IMR-90 (cell line): Measurements from ENCODE around the gene SLC19A1. TPM values are rescaled to one million over a fixed set of nuclear protein-coding genes. Genes with fewer than 3 reads are reported as not detected.

ENCODE experiments used
- ATAC-seq: fragments of 200-7000 bp; cut with Tn5 transposase; 2 replicates; pipeline ENCODE4 v1.9.1; 2020; ENCODE audit warnings: low read depth, mild to moderate bottlenecking, moderate library complexity
- BruUV-seq: library from RNA; stranded (reverse); fragments of 400-500 nt; replicated peaks from 2 replicates; lab custom pipeline; 2021; lab: Mats Ljungman, UMichigan
- CTCF ChIA-PET: fragments of 300-600 bp; formaldehyde crosslinking; extraction: SDS; loops from one replicate; lab custom pipeline; 2021; ENCODE audit warnings: antibody characterized with exemption; lab: Yijun Ruan, JAX
- POLR2A ChIA-PET: fragments of 300-600 bp; sonication (Branson Sonifier 250); formaldehyde crosslinking; loops from one replicate; lab custom pipeline; 2022; ENCODE audit warnings: antibody characterized with exemption; ENCODE audit not compliant: unreplicated experiment; lab: Charles Lee
- DNase-seq: peaks from one replicate; pipeline ENCODE4 v3.0.0; 2013
- H2AFZ ChIP-seq: replicated peaks from 2 replicates; pipeline ENCODE3; 2013; ENCODE audit warnings: low read length, mild to moderate bottlenecking; ENCODE audit not compliant: poor library complexity
- H2AK5ac ChIP-seq: 2 replicates; pipeline ENCODE4 v1.6.1; 2013; ENCODE audit warnings: low read depth, low read length, inconsistent platforms
- H2AK9ac ChIP-seq: replicated peaks from 2 replicates; pipeline ENCODE3; 2013; ENCODE audit warnings: mild to moderate bottlenecking, low read depth, low read length, moderate library complexity; ENCODE audit not compliant: poor library complexity
- H2BK120ac ChIP-seq: 2 replicates; pipeline ENCODE4 v1.6.1; 2013; ENCODE audit warnings: low read depth, low read length, inconsistent platforms
- H2BK15ac ChIP-seq: 3 replicates; pipeline ENCODE4 v1.6.1; 2013; ENCODE audit warnings: low read depth, low read length, inconsistent platforms
- H2BK20ac ChIP-seq: 2 replicates; pipeline ENCODE4 v1.6.1; 2013; ENCODE audit warnings: low read depth, mild to moderate bottlenecking, inconsistent platforms, low read length, moderate library complexity
- H2BK5ac ChIP-seq: 2 replicates; pipeline ENCODE4 v1.6.1; 2013; ENCODE audit warnings: mild to moderate bottlenecking, low read depth, low read length, inconsistent platforms; ENCODE audit not compliant: poor library complexity, severe bottlenecking
- H3K14ac ChIP-seq: replicated peaks from 2 replicates; pipeline ENCODE4 v1.6.1; 2013; ENCODE audit warnings: low read depth, low read length, inconsistent platforms
- H3K18ac ChIP-seq: 2 replicates; pipeline ENCODE4 v1.6.1; 2013; ENCODE audit warnings: low read depth, low read length, control low read depth
- H3K23ac ChIP-seq: 2 replicates; pipeline ENCODE4 v1.6.1; 2013; ENCODE audit warnings: low read depth, low read length, inconsistent platforms
- H3K27ac ChIP-seq: 2 replicates; pipeline ENCODE4 v1.5.1; 2013; ENCODE audit warnings: mild to moderate bottlenecking, control low read depth, low read length; ENCODE audit not compliant: insufficient read depth
- H3K27me3 ChIP-seq: 2 replicates; pipeline ENCODE4 v1.6.1; 2013; ENCODE audit warnings: low read length; ENCODE audit not compliant: control insufficient read depth, insufficient read depth
- H3K36me3 ChIP-seq: 2 replicates; pipeline ENCODE4 v1.6.1; 2013; ENCODE audit warnings: low read length, mixed read lengths; ENCODE audit not compliant: control insufficient read depth, insufficient read depth
- H3K4ac ChIP-seq: 2 replicates; pipeline ENCODE4 v1.6.1; 2013; ENCODE audit warnings: low read depth, low read length, inconsistent platforms
- H3K4me1 ChIP-seq: 2 replicates; pipeline ENCODE4 v1.6.1; 2013; ENCODE audit warnings: low read length, mixed read lengths; ENCODE audit not compliant: control insufficient read depth, insufficient read depth
- H3K4me2 ChIP-seq: 2 replicates; pipeline ENCODE4 v1.6.1; 2013; ENCODE audit warnings: low read depth, mild to moderate bottlenecking, control low read depth, low read length, moderate library complexity
- H3K4me3 ChIP-seq: 2 replicates; pipeline ENCODE4 v1.5.1; 2013; ENCODE audit warnings: low read depth, mild to moderate bottlenecking, control low read depth, low read length, moderate library complexity; ENCODE audit not compliant: insufficient read depth
- H3K56ac ChIP-seq: 2 replicates; pipeline ENCODE4 v1.6.1; 2013; ENCODE audit warnings: low read length, inconsistent platforms; ENCODE audit not compliant: insufficient read depth; ENCODE audit errors: extremely low read depth
- H3K79me1 ChIP-seq, 2 experiments: 2 replicates each; pipeline ENCODE4 v1.6.1; 2013; ENCODE audit warnings: low read length in 2 of 2, inconsistent platforms in 1 of 2, low read depth in 1 of 2
- H3K9ac ChIP-seq: 2 replicates; pipeline ENCODE4 v1.6.1; 2013; ENCODE audit warnings: low read depth, low read length, control low read depth
- H3K9me1 ChIP-seq: 2 replicates; pipeline ENCODE4 v1.6.1; 2013; ENCODE audit warnings: low read length, inconsistent platforms; ENCODE audit not compliant: insufficient read depth
- H3K9me3 ChIP-seq: 2 replicates; pipeline ENCODE4 v1.6.1; 2013; ENCODE audit warnings: low read length; ENCODE audit not compliant: control insufficient read depth, insufficient read depth
- H4K20me1 ChIP-seq: 2 replicates; pipeline ENCODE4 v1.6.1; 2013; ENCODE audit warnings: low read length, inconsistent platforms; ENCODE audit not compliant: insufficient read depth
- H4K5ac ChIP-seq: 2 replicates; pipeline ENCODE4 v1.6.1; 2013; ENCODE audit warnings: mild to moderate bottlenecking, low read depth, low read length, control low read depth
- H4K8ac ChIP-seq, 2 experiments: 2 replicates each; pipeline ENCODE4 v1.6.1; 2013; ENCODE audit warnings: low read depth in 2 of 2, low read length in 2 of 2, control low read depth in 1 of 2, inconsistent platforms in 1 of 2
- H4K91ac ChIP-seq: 2 replicates; pipeline ENCODE4 v1.6.1; 2013; ENCODE audit warnings: low read depth, low read length, inconsistent platforms; ENCODE audit not compliant: insufficient read depth
- BHLHE40 ChIP-seq: fragments of 150-350 bp; IDR thresholded peaks from 2 replicates; pipeline ENCODE4 v1.6.1; 2016; ENCODE audit warnings: mild to moderate bottlenecking, low read depth, low read length
- CEBPB ChIP-seq: IDR thresholded peaks from 2 replicates; pipeline ENCODE4 v1.6.1; 2012; ENCODE audit warnings: low read depth, low read length, improper control_type of control experiment
- CHD1 ChIP-seq: IDR thresholded peaks from 2 replicates; pipeline ENCODE4 v1.6.1; 2012; ENCODE audit warnings: low read depth, low read length, improper control_type of control experiment
- FOS ChIP-seq: fragments of 150-350 bp; IDR thresholded peaks from 2 replicates; pipeline ENCODE4 v1.6.1; 2016; ENCODE audit warnings: low read depth, low read length
- MAFK ChIP-seq: IDR thresholded peaks from 2 replicates; pipeline ENCODE4 v1.6.1; 2012; ENCODE audit warnings: low read depth, low read length, improper control_type of control experiment
- MAZ ChIP-seq: IDR thresholded peaks from 2 replicates; pipeline ENCODE4 v1.6.1; 2012; ENCODE audit warnings: low read depth, mild to moderate bottlenecking, low read length, improper control_type of control experiment, moderate library complexity, borderline replicate concordance
- MXI1 ChIP-seq: IDR thresholded peaks from 2 replicates; pipeline ENCODE4 v1.6.1; 2012; ENCODE audit warnings: low read depth, mild to moderate bottlenecking, low read length, moderate library complexity, borderline replicate concordance
- NFE2L2 ChIP-seq: fragments of 150-350 bp; IDR thresholded peaks from 2 replicates; pipeline ENCODE4 v1.6.1; 2016; ENCODE audit warnings: low read depth, mild to moderate bottlenecking, low read length
- POLR2A ChIP-seq: IDR thresholded peaks from 2 replicates; pipeline ENCODE4 v1.6.1; 2012; ENCODE audit warnings: mild to moderate bottlenecking, low read depth, low read length
- RAD21 ChIP-seq: IDR thresholded peaks from 2 replicates; pipeline ENCODE4 v1.6.1; 2012; ENCODE audit warnings: low read length, improper control_type of control experiment
- RCOR1 ChIP-seq: IDR thresholded peaks from 2 replicates; pipeline ENCODE4 v1.6.1; 2012; ENCODE audit warnings: mild to moderate bottlenecking, low read length, improper control_type of control experiment; ENCODE audit not compliant: insufficient replicate concordance
- RFX5 ChIP-seq: IDR thresholded peaks from 2 replicates; pipeline ENCODE4 v1.8.0; 2012; ENCODE audit warnings: low read depth, mild to moderate bottlenecking, low read length, moderate library complexity
- SMC3 ChIP-seq: fragments of 150-350 bp; IDR thresholded peaks from 2 replicates; pipeline ENCODE4 v1.6.1; 2016; ENCODE audit warnings: low read depth, mild to moderate bottlenecking, antibody characterized with exemption, low read length, moderate library complexity
- WGBS, 2 experiments: methylation state at CpG; one replicate each; pipeline versions ENCODE4 v1.1.5 to v1.1.7; 2013; ENCODE audit warnings: missing lambda C conversion rate in 2 of 2; ENCODE audit not compliant: insufficient read length in 1 of 2; ENCODE audit errors: extremely low coverage in 2 of 2; 5-methylcytosine and 5-hydroxymethylcytosine counted together
- dilution Hi-C: fragments of 300-500 bp; cut with HindIII; formaldehyde crosslinking; loops from one replicate; pipeline ENCODE4 v1.14.3; 2018; ENCODE audit warnings: low sequenced_read_pairs; ENCODE audit not compliant: unreplicated experiment
- in situ Hi-C: fragments of 300-500 bp; cut with MboI; formaldehyde crosslinking; loops from 3 replicates; pipeline ENCODE4 v1.14.3; 2019; ENCODE audit warnings: low sequenced_read_pairs, inconsistent platforms, mixed read lengths
- intact Hi-C: fragments of 100-400 bp; cut with micrococcal nuclease; formaldehyde crosslinking; loops from 2 replicates; pipeline ENCODE4 v1.10.0; 2022
- polyA plus RNA-seq, 3 experiments: library from polyadenylated mRNA; depleted of rRNA; stranded (reverse); fragments of >200 nt; gene quantifications; 2 replicates each; pipeline ENCODE4 v1.2.3, GENCODE V29; 2012; ENCODE audit warnings: low replicate concordance in 1 of 3
- total RNA-seq: library from RNA; depleted of rRNA; stranded (reverse); fragments of >200 nt; gene quantifications from 2 replicates; pipeline ENCODE4 v1.2.3, GENCODE V29; 2012
- TF ChIP-seq, protein P1 (sequence below): fragments of 150-350 bp; IDR thresholded peaks from 2 replicates; pipeline ENCODE4 v1.6.1; 2017; ENCODE audit warnings: mild to moderate bottlenecking, antibody characterized with exemption, low read length, low read depth
- TF ChIP-seq, protein P2 (sequence below): conservative IDR thresholded peaks from 2 replicates; pipeline ENCODE4 v1.5.1; 2012; ENCODE audit warnings: mild to moderate bottlenecking, low read depth, low read length, improper control_type of control experiment

Gene SLC19A1
- total and polyA plus RNA-seq, 2 of the 4 experiments (the other 2 are of a cell fraction), result 2.2 to 16.2 TPM

DNA sequence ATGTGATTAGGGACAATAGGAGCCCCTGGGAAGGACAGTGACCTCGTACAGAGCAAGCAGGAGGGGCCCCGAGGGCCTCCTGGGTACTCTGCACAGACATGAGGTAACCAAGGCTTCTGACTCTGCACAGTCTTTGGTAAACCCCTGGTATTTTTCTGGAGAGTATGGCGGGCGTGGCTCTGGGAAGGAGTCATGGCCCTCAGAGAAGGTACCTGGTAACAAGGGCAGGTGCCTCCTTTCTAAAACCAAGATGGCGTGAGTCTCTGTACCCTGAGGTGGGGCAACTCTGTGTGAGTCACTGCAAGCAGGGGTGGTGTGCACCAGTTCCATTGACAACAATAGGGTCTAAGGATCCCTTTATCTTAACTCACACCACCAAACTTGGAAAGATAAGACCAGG, 39.9 kb upstream of the SLC19A1 start:
- no peak overlapping the region for H3K9ac ChIP-seq
- H3K23ac ChIP-seq, result no peak overlapping the region
- H4K8ac ChIP-seq, result no peak overlapping the region
- no peak overlapping the region for H3K27ac ChIP-seq
- H3K56ac ChIP-seq, result no peak overlapping the region
- H3K36me3 ChIP-seq, result no peaks in the 10 kb centered on the region
- ChIA-PET CTCF (no interaction called here), POLR2A (no interaction called here)
- WGBS, 2 experiments, result no CpG with 5 or more reads among the region's 5 CpGs
- no peak overlapping the region for H2BK5ac ChIP-seq
- no peak overlapping the region for H4K91ac ChIP-seq
- no peak overlapping the region for H3K18ac ChIP-seq
- intact Hi-C loops (no loop called here), in situ Hi-C loops (no loop called here), dilution Hi-C loops (no loop called here)
- no peak overlapping the region for H3K4me2 ChIP-seq
- H3K9me3 ChIP-seq, result peaks cover 24% of the 10 kb centered on the region
- no peaks in the 10 kb centered on the region for H3K79me1 ChIP-seq
- H4K20me1 ChIP-seq, result no peaks in the 10 kb centered on the region
- no peak overlapping the region for H4K5ac ChIP-seq
- BruUV-seq, result no TSS peak
- ATAC-seq (no peak), DNase-seq (no peak)
- H3K4ac ChIP-seq, result no peak overlapping the region
- no peak overlapping the region for H2BK120ac ChIP-seq
- peaks cover 38% of the 10 kb centered on the region for H3K27me3 ChIP-seq
- no peak overlapping the region for H2BK20ac ChIP-seq
- TF ChIP-seq CEBPB, result no peak
- TF ChIP-seq MXI1, result no peak
- no peak for TF ChIP-seq RFX5
- TF ChIP-seq, protein P1, sequence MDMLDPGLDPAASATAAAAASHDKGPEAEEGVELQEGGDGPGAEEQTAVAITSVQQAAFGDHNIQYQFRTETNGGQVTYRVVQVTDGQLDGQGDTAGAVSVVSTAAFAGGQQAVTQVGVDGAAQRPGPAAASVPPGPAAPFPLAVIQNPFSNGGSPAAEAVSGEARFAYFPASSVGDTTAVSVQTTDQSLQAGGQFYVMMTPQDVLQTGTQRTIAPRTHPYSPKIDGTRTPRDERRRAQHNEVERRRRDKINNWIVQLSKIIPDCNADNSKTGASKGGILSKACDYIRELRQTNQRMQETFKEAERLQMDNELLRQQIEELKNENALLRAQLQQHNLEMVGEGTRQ, result no peak
- TF ChIP-seq BHLHE40, result no peak
- no peak for TF ChIP-seq CHD1
- TF ChIP-seq, protein P2, sequence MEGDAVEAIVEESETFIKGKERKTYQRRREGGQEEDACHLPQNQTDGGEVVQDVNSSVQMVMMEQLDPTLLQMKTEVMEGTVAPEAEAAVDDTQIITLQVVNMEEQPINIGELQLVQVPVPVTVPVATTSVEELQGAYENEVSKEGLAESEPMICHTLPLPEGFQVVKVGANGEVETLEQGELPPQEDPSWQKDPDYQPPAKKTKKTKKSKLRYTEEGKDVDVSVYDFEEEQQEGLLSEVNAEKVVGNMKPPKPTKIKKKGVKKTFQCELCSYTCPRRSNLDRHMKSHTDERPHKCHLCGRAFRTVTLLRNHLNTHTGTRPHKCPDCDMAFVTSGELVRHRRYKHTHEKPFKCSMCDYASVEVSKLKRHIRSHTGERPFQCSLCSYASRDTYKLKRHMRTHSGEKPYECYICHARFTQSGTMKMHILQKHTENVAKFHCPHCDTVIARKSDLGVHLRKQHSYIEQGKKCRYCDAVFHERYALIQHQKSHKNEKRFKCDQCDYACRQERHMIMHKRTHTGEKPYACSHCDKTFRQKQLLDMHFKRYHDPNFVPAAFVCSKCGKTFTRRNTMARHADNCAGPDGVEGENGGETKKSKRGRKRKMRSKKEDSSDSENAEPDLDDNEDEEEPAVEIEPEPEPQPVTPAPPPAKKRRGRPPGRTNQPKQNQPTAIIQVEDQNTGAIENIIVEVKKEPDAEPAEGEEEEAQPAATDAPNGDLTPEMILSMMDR, result no peak
- TF ChIP-seq RAD21, result no peak
- TF ChIP-seq SMC3, result no peak
- TF ChIP-seq MAZ, result no peak
- TF ChIP-seq MAFK, result no peak
- TF ChIP-seq NFE2L2, result no peak
- no peak for TF ChIP-seq POLR2A
- TF ChIP-seq FOS, result no peak
- no peak for TF ChIP-seq RCOR1
- no peak overlapping the region for H2AFZ ChIP-seq
- no peak overlapping the region for H2BK15ac ChIP-seq
- H3K4me1 ChIP-seq, result no peaks in the 10 kb centered on the region
- no peaks in the 10 kb centered on the region for H3K9me1 ChIP-seq
- no peak overlapping the region for H2AK9ac ChIP-seq
- H2AK5ac ChIP-seq, result no peak overlapping the region
- H3K4me3 ChIP-seq, result no peak overlapping the region
- no peak overlapping the region for H3K14ac ChIP-seq
